Calu3 (cell line): ENCODE measurements around the gene ZNF627. TPM values are rescaled to one million over a fixed set of nuclear protein-coding genes. Genes with fewer than 3 reads are reported as not detected.
"Not testable (repeated sequence)": the region's sequence is repeated elsewhere in the genome, so short reads cannot be mapped to it uniquely, and the experiment has no call there.

ENCODE experiments used
- BruUV-seq: library from RNA; stranded (reverse); fragments of 400-500 nt; replicated peaks from 2 replicates; lab custom pipeline; 2021; lab: Mats Ljungman, UMichigan
- CTCF ChIA-PET: fragments of 300-600 bp; sonication (Branson Sonifier 250); formaldehyde crosslinking; loops from one replicate; lab custom pipeline; 2022; ENCODE audit warnings: antibody characterized with exemption; lab: Charles Lee
- DNase-seq: peaks from one replicate; pipeline ENCODE4 v3.0.0; 2022
- H3K27ac Mint-ChIP-seq: one replicate; pipeline ENCODE4 v1.8.0; 2022; ENCODE audit warnings: mixed read lengths; ENCODE audit not compliant: unreplicated experiment
- H3K27me3 Mint-ChIP-seq: one replicate; pipeline ENCODE4 v1.8.0; 2022; ENCODE audit warnings: mixed read lengths; ENCODE audit not compliant: unreplicated experiment
- H3K36me3 Mint-ChIP-seq: one replicate; pipeline ENCODE4 v1.8.0; 2022; ENCODE audit warnings: mild to moderate bottlenecking, moderate library complexity, mixed read lengths; ENCODE audit not compliant: insufficient read depth, unreplicated experiment
- H3K4me1 Mint-ChIP-seq: one replicate; pipeline ENCODE4 v1.8.0; 2022; ENCODE audit warnings: mild to moderate bottlenecking, low read depth, mixed read lengths; ENCODE audit not compliant: unreplicated experiment
- H3K4me3 Mint-ChIP-seq: one replicate; pipeline ENCODE4 v1.8.0; 2022; ENCODE audit warnings: mild to moderate bottlenecking, low read depth, moderate library complexity, mixed read lengths; ENCODE audit not compliant: unreplicated experiment
- H3K9me3 Mint-ChIP-seq: one replicate; pipeline ENCODE4 v1.8.0; 2022; ENCODE audit warnings: low read depth, mixed read lengths; ENCODE audit not compliant: unreplicated experiment
- CTCF ChIP-seq: fragments of 200-600 bp; IDR thresholded peaks from one replicate; pipeline ENCODE4 v1.8.0; 2022; ENCODE audit warnings: antibody characterized with exemption; ENCODE audit not compliant: unreplicated experiment
- intact Hi-C: fragments of 100-400 bp; cut with micrococcal nuclease; formaldehyde crosslinking; loops from one replicate; pipeline ENCODE4 v1.10.0; 2022; ENCODE audit not compliant: unreplicated experiment
- total RNA-seq: library from RNA; stranded (reverse); gene quantifications from 2 replicates; pipeline ENCODE4 v1.2.3, GENCODE V29; 2022

Gene ZNF627
- total RNA-seq, 1 experiment from 2014 or later, result 13.3 TPM

- no peaks in the 10 kb centered on the region for H3K27me3 Mint-ChIP-seq
- CTCF ChIA-PET, result interaction anchor here (0.6 to 0.7 kb wide), 2 partner anchors 49 to 145 kb away, joined by 3 to 4 read pairs; no protein-coding TSS in a partner anchor
- no peak for TF ChIP-seq CTCF
- H3K4me1 Mint-ChIP-seq, result no peaks in the 10 kb centered on the region
- DNase-seq, result no peak
- no peak overlapping the region for H3K4me3 Mint-ChIP-seq
- intact Hi-C loops, result no loop called here
- no peaks in the 10 kb centered on the region for H3K9me3 Mint-ChIP-seq
- BruUV-seq, result no TSS peak
- H3K36me3 Mint-ChIP-seq, result peaks cover 21% of the 10 kb centered on the region
- H3K27ac Mint-ChIP-seq, result no peak overlapping the region
Observed at GRCh38 chr19:11594084-11594483, 3.2 kb upstream of the ZNF627 start.

DNA sequence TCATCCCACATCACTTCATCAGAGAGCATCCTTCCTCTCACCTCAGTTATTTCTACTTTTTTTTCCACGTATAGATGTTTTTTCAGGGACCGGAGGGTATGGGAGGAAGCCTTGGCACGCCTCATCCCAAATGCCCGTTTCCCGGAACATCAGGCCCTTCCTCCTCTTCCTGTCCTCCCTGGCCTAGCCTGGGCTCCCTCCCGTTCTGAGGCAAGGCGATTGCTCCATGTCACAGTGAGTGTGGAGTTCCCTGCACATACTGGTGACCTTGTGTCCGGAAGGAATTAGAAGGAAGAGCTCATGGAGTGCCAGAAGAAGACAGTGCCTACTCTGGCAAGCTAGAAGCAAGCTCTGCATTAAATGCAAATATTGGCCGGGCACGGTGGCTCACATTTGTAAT lies 1.1 kb upstream of the ZNF627 start:
- CTCF ChIA-PET, result no interaction called here
- no peak for TF ChIP-seq CTCF
- Mint-ChIP-seq H3K36me3 (peaks cover 30% of the 10 kb centered on the region), H3K4me3 (peak overlapping the region; percentile 85), H3K27ac (no peak overlapping the region), H3K4me1 (no peaks in the 10 kb centered on the region), H3K27me3 (no peaks in the 10 kb centered on the region), H3K9me3 (no peaks in the 10 kb centered on the region)
- no TSS peak for BruUV-seq
- intact Hi-C loops, result no loop called here
- no peak for DNase-seq

GRCh38 chr19:11598103-11598483 lies 810 bp downstream of the ZNF627 start:
- H3K4me1 Mint-ChIP-seq, result no peaks in the 10 kb centered on the region

GRCh38 chr19:11598746-11599145 lies 1.5 kb downstream of the ZNF627 start:
- Mint-ChIP-seq H3K36me3 (peaks cover 54% of the 10 kb centered on the region), H3K9me3 (peaks cover 5% of the 10 kb centered on the region), H3K4me3 (peak overlapping the region; percentile 85), H3K4me1 (no peaks in the 10 kb centered on the region), H3K27me3 (no peaks in the 10 kb centered on the region), H3K27ac (peak overlapping the region; percentile 41)
- CTCF ChIA-PET, result no interaction called here
- BruUV-seq, result no TSS peak
- no peak for DNase-seq
- no peak for TF ChIP-seq CTCF
- intact Hi-C loops, result no loop called here

More at GRCh38 chr19:11598103-11598483, 810 bp downstream of the ZNF627 start:
- peaks cover 49% of the 10 kb centered on the region for H3K36me3 Mint-ChIP-seq
- H3K4me3 Mint-ChIP-seq, result peak overlapping the region; percentile 85
- TSS peak; percentile 69 for BruUV-seq
- TF ChIP-seq CTCF, result no peak
- H3K27ac Mint-ChIP-seq, result peak overlapping the region; percentile 41
- CTCF ChIA-PET, result no interaction called here
- peaks cover 5% of the 10 kb centered on the region for H3K9me3 Mint-ChIP-seq
- DNase-seq, result no peak
- intact Hi-C loops, result no loop called here
- H3K27me3 Mint-ChIP-seq, result no peaks in the 10 kb centered on the region

GRCh38 chr19:11599704-11600103 lies 2.4 kb downstream of the ZNF627 start:
- DNase-seq, intact Hi-C loops, H3K27me3 Mint-ChIP-seq, H3K4me1 Mint-ChIP-seq, H3K27ac Mint-ChIP-seq, H3K9me3 Mint-ChIP-seq, BruUV-seq, CTCF ChIA-PET, H3K4me3 Mint-ChIP-seq: not testable (repeated sequence)
- H3K36me3 Mint-ChIP-seq, result peaks cover 64% of the 10 kb centered on the region
